ENCODE measurements around the gene SAA2. TPM values are rescaled to one million over a fixed set of nuclear protein-coding genes. Genes with fewer than 3 reads are reported as not detected.
"Not testable (repeated sequence)": the region's sequence is repeated elsewhere in the genome, so short reads cannot be mapped to it uniquely, and the experiment has no call there.

SAA2 gene
- 0.48 TPM for total RNA-seq
- long read RNA-seq = 0 reads

DNA sequence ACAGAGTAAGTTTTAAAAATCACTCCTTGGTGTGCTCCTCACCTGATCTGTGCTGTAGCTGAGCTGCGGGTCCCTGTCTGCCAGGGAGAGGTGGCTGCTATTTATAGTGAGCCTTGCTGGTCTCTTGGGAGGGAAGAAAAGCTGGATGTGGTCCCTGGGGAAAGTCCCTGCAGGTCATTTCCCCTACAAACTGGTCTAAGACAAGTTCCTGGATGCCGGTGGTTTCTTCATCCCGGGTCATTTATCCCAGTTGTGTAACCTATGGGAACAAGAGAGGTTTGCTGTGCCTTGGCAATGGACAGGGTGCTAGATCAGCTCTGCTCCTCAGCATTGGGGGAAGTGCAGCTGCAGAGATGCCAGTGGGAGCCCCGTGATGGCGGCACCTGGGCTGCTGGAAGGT lies at the start of gene SAA2:
Gene SAA2 (minus strand): TSS at position 108 of the 400 bp plus-strand sequence. CDS start 657 bp downstream, outside the sequence.
- intact Hi-C loops (cut with DNase I) = no loop called here

DNA sequence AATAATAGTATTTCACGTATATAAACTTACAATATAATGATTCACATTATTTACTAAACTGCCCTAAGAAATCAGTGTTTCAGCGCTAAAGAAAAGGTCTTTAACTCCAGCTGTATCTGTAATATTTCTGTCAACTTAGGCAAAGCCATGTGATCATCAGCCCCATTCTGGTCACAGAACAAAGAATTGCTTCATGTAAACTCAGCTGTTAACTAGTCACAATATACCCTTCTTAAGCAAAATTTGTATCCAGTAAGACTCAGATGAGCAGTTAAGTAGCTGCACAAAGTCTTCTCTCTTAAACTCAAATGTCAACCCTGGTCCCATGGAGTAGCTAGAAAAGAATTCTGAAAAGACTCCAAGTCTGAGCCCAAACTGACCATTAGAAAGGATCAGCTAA lies 46.8 kb upstream of the SAA2 start:
- no peak for DNase-seq (ENCODE audit: low spot score)
- intact Hi-C loops (cut with DNase I) = no loop called here

More for the DNA sequence above, at the start of gene SAA2:
- DNase-seq (ENCODE audit: low spot score) = no peak

DNA sequence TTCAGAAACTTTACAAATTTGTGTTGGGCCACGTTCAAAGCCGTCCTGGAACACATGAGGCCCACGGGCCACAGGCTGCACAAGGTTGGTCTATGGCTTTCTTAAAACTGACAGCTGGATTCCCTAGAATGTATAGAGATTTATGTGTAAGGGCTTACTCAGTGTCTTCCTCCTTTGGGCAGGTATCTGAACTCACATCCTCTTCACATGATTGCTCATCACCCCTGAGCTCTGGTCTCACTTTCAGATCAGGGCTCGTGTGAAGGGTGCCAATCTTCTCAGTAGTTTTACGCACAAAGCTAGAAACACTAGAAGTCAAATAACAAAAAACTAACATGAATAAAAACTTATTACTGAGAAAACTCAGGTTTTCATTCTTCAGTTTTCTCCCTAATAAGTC lies 46.4 kb upstream of the SAA2 start:
- intact Hi-C loops (cut with DNase I) = no loop called here
- no peak for DNase-seq (ENCODE audit: low spot score)

DNA sequence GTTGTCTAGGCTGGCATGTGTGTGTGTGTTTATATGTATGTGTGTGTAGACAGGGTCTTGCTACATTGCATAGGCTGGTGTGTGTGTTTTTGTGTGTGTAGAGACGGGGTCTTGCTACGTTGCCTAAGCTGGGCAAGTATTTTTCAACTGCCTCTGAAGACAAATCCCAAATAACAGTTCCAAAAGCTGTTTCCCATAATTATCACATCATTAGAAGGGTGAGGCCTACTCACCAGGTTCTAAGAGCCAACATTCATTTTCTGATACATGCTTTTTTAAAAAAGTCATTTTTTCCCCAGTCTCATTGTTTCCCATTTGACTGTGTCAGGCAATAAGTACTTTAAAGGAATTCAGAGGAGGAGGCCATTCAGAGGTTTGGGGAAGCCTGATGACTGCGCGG lies 40.4 kb upstream of the SAA2 start:
- DNase-seq (ENCODE audit: low spot score) = no peak
- intact Hi-C loops (cut with DNase I) = no loop called here

DNA sequence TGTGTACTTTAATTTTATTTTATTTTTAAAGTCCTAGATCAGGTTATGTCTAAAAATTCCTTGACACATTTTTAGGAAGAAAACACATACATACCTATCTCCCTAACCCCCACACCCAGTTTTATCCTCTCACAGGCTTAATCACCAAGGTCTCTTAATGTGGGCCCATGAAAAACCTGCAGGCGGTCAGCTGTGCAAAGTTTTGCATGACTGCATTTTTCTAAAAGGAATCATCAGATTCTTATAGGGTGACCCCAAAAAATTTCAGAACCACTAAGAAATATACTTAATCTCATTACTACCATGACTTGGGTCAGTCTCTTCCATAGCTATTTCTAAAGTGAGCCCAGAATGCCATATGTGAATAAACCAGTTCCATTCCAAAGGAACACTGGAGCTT lies 37.4 kb upstream of the SAA2 start:
- DNase-seq (ENCODE audit: low spot score) = no peak
- intact Hi-C loops (cut with DNase I) = no loop called here

DNA sequence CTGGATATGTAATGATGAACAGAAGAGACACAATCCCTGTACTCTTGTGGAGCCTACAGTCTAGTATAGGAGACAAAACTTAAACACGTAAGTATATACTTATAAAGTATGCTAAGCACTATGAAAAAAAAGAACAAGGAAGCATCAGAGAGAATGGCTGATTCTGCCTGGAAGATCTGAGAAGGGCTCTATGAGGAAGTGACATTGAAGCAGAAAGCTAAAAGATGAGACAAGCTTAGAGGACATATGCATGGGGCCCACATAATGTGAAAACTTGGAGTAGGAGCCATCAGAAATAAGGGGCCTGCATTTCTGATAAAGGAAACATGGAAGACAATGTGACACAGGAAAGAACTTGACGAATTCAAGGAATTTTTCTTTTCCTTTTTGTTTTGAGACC lies 34.2 kb upstream of the SAA2 start:
- intact Hi-C loops (cut with DNase I) = no loop called here
- DNase-seq (ENCODE audit: low spot score) = no peak

DNA sequence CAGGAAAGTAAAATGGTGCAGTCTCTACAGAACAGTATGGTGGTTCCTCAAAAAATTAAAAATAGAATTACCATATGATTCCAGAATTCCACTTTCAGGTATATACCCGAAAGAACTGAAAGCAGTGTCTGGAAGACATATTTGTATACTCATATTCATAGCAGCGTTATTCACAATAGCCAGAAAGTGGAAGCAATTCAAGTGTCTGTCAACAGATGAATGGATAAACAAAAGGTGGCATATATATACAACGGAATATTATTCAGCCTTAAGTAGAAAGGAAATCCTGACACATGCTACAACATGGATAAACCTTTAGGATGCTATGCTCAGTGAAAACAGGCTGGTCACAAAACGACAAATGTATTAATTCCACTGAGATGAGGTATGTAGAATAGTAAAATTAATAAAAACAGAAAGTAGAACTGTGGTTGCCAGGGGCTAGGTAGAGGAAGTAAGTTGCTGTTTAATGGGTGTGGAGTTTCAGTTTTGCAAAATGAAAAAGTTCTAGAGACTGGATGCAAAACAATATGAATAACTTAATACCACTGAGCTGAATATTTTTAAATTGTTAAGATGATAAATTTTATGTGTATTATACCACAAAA lies 32.1 kb upstream of the SAA2 start:
- no peak for DNase-seq (ENCODE audit: low spot score)
- intact Hi-C loops (cut with DNase I) = no loop called here

DNA sequence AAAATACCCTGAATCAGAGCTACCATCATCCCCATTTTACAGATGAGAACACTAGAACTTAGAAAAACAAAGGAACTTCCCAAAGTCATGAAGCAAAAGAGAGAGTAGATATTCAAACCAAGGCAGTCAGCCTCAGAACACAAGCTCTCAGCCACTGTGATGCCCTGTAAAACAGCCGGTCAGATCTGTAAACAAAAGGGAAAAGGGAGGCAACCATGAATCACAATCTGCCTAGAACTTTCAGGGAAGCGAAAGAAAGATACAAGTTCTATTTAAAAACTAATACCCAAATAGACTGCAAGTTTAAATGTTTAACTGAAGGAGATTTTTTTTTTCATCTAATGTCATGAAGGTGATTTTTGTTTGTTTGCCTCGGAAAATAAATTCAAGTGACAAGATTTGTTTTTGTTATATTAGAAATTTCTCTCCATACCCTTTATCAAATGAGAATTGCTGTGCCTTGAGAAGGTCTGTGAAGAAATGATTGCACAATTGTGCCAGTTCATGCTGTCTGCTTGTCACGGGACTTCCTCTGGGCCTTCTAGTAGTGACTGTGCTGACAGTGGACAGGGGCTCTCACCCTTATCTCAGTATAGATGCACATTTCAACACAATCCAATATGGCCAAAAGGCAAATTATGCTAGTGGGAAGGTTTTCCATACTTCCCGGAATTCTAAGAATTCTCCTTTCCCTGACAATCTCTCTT lies 29.2 kb upstream of the SAA2 start:
- DNase-seq (ENCODE audit: low spot score) = no peak
- intact Hi-C loops (cut with DNase I) = no loop called here

DNA sequence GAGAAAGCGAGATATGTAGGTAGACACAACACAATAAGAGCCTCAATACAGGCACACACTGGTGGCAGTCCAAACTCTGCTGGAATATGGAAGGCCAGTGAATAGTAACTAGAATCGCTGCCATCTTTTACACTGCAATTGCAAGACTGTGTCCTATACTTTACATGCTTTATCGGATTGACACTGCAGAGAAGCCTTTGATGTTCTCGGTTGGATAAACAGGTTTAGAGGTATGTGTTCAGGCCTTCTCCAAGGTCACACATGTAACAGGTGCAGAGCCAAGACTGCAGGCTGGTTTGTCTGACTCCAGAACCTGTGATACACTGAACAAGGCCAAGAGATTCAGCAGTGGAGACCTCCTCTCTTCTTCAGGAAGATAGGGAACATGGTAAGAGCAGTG lies 22.7 kb upstream of the SAA2 start:
- no peak for DNase-seq (ENCODE audit: low spot score)
- intact Hi-C loops (cut with DNase I) = no loop called here

DNA sequence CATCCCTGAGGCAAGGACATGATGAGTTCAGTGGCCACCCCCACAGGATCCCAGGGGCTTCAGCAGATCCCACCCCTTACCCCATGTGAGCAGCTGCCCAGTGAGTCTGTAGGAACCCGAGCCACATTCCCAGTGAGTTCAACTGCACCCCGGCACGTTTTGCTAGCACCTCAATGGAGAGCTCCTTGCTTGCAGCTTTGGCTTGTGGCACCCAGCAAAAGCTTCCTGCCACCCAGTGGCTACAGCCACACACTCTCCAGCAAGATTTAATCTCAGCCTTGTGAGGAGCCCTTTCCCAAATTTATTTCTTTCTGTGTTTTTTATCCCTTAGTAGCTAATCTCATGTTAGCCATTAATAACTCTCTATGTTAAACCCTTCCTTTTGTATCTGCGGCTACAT lies 21.6 kb upstream of the SAA2 start:
- intact Hi-C loops (cut with DNase I) = no loop called here
- no peak for DNase-seq (ENCODE audit: low spot score)

DNA sequence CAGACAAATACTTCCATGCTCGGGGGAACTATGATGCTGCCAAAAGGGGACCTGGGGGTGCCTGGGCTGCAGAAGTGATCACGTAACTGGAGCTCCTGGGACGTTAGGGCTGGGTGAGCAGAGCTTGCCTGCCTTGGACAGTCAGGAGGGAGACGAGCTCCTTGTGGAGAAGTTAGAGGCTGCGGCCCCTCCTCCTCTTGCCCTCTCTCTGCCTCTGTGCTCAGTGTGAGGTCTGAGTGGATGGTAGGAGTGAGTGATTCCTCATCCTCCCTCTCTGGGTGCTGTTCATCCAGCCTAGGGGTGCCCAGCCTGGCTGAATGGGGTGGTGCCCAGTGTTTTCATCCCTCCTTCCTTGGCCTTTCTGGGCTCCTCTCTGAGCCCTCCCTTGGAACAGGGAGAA lies 20.8 kb upstream of the SAA2 start:
- intact Hi-C loops (cut with DNase I); DNase-seq (ENCODE audit: low spot score): not testable (repeated sequence)

DNA sequence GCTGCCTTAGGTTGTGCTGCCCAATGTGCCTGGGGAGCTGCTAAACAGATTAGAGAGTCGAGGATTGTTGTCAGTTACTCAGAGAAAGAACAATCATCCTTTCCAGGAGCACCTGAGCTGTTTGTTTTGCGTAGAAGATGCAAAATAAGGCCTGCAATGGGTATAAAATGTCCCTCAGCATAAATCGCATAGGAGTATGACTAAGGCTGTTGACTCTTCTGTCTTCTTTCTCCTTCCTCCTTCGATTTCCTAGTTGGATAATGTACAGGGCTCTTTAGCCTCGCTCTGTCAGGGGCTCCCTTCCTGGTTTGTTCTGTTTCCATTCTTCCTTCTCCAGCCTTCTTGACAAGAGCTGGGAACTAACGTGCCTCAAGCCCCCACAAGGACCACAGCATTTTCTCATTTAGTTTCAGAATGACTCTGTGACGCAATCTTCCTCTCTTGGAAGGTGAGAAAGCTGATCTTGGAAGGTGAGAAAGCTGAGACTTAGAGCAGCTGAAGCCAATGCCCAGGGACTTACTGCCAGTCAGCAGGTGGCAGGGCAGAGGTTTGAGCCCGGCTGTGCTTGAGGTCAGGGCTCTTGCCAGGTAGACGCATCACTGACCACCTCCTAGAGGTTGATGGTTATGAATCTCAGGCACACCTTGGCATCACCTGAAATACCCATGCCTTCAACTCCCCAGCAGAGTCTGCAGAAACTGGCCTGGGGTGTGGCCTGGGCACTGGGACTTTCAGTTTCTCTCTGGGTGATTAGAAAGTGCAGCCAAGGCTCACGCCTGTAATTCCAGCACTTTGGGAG lies 19.1 kb upstream of the SAA2 start:
- DNase-seq (ENCODE audit: low spot score); intact Hi-C loops (cut with DNase I): not testable (repeated sequence)

DNA sequence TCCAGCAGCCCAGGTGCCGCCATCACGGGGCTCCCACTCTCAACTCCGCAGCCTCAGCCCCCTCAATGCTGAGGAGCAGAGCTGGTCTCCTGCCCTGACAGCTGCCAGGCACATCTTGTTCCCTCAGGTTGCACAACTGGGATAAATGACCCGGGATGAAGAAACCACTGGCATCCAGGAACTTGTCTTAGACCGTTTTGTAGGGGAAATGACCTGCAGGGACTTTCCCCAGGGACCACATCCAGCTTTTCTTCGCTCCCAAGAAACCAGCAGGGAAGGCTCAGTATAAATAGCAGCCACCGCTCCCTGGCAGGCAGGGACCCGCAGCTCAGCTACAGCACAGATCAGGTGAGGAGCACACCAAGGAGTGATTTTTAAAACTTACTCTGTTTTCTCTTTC lies 17.5 kb upstream of the SAA2 start, which contains the start of gene SAA1:
Gene SAA1 (plus strand): TSS at position 316 of the 400 bp plus-strand sequence. CDS start 624 bp downstream, outside the sequence.
- intact Hi-C loops (cut with DNase I) = no loop called here
- DNase-seq (ENCODE audit: low spot score) = no peak

DNA sequence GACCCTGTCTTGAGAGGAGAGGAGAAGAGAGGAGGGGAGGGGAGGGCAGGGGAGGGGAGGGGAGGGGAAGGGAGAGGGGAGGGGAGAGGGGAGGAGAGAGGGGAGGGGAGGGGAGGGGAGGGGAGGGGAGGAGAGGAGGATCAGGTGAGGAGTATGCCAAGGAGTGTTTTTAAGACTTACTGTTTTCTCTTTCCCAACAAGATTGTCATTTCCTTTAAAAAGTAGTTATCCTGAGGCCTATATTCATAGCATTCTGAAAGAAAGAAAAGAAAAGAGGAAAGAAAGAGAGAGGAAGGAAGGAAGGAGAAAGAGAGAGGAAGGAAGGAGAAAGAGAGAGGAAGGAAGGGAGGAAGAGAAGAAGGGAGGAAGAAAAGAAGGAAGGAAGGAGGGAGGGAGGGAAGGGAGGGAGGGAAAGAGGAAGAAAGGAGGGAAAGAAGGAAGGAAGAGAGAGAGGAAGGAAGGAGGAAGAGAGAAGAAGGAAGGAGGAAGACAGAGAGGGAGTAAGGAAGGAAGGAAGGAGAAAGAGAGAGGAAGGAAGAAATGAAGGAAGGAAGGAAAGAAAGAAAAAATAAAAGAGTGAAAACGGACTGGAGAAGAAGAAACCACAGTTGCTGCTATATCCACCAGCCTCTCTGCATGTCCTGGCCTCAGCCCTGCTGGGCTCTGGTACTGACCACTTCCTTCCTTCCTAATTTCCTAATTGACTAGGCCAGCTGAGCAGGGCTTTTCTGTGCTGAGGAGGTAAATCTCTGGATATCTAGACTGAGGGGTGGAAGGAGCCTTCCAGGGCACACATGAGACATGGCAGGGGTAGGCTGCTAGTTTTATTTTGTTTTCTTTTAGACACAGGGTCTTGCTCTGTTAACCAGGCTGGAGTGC lies 16.4 kb upstream of the SAA2 start:
- intact Hi-C loops (cut with DNase I) = no loop called here
- DNase-seq (ENCODE audit: low spot score) = no peak

DNA sequence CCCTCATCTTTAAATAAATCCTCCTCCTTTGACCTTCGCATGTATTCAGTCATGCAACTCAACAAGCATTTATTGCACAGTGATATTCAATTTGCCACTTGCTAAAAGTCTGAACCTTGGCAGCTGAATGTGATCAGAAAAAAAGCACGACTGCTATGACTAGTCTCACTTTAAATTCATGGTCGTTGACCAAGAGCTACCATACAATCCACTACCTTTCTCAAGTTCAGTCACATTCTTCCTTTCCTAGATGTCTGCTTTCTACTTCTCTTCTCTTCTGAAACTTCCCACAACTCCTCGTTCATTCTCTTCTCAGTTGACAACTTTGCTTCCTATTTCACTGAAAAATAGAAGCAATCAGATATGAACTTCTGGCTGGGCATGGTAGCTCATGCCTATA lies 15.6 kb upstream of the SAA2 start:
- intact Hi-C loops (cut with DNase I) = no loop called here
- no peak for DNase-seq (ENCODE audit: low spot score)

DNA sequence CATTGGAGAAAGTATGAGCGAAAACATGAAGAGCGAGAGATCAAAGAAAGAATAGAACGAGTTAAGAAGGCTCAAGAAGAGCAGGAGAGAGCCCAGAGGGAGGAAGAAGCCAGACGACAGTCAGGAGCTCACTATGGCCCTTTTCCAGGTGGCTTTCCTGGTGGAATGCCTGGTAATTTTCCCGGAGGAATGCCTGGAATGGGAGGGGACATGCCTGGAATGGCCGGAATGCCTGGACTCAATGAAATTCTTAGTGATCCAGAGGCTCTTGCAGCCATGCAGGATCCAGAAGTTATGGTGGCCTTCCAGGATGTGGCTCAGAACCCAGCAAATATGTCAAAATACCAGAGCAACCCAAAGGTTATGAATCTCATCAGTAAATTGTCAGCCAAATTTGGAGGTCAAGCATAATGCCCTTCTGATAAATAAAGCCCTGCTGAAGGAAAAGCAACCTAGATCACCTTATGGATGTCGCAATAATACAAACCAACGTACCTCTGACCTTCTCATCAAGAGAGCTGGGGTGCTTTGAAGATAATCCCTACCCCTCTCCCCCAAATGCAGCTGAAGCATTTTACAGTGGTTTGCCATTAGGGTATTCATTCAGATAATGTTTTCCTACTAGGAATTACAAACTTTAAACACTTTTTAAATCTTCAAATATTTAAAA lies 14.3 kb upstream of the SAA2 start:
- intact Hi-C loops (cut with DNase I); DNase-seq (ENCODE audit: low spot score): not testable (repeated sequence)

DNA sequence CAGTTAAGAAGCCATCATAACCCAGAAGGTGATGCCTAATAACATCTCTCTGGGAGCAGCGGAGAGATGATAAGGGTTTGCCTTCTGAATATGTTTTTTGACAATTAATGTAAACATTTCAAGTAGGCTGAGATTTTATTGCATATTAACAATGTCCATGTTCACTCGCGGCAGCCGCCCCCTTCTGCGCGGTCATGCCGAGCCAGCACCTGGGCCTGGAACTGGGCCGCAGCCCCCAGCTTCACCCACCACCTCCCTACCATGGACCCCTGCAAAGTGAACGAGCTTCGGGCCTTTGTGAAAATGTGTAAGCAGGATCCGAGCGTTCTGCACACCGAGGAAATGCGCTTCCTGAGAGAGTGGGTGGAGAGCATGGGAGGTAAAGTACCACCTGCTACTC lies 13.3 kb upstream of the SAA2 start:
- intact Hi-C loops (cut with DNase I) = no loop called here
- DNase-seq (ENCODE audit: low spot score) = no peak

DNA sequence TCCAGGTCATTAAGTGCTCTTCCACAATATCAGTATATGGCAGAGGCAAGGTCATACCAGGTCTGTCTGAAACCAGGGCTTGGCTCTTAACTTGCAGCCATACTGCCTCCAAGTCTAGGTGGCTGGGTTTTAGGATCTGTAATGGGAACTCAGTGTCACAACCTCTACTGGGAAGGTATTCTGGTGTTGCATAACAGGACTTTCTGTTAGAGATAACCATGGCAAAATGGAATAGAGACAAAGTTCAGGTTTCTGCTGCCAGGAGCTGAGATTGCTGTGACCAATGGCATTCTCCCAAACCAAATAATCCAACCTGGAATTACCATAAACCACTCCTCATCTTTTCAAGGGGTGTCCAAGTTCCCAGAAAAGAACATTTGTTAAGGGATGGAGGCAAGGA lies 10.8 kb upstream of the SAA2 start:
- DNase-seq (ENCODE audit: low spot score) = no peak
- intact Hi-C loops (cut with DNase I) = no loop called here

DNA sequence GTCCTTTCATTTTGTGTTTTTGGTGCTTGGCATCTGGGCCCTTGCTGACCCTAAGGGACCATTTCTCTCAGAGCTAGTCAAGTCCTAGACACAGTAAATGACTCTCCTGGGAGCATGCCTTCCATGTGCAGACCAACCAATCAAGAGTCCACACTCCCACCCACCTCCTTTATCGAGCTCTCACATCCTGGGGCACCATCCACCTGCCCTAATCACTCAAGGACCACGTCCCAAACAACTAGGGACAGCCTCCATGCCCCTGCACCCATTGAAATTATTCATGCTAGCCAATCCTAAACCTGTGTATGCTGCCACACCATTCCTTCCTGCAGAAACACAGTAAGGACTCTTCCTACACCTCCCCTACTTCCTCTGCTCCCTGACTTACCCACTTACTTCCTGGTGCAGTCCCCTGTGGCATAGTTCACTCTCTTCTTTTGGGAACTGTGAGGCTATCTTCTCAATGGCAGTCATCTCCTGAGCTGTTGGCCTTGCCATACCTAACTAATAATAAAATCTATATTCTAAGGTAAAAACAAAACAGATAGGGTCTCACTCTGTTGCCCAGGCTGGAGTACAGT lies 6.4 kb upstream of the SAA2 start:
- intact Hi-C loops (cut with DNase I) = no loop called here
- no peak for DNase-seq (ENCODE audit: low spot score)

All from cardiac septum (tissue), 1 donor.